PC-9 (cell line): Measurements from ENCODE around the gene NPHP4. TPM values are rescaled to one million over a fixed set of nuclear protein-coding genes. Genes with fewer than 3 reads are reported as not detected.

Experiments
- BruUV-seq: library from RNA; stranded (reverse); fragments of 400-500 nt; replicated peaks from 2 replicates; lab custom pipeline; 2021; lab: Mats Ljungman, UMichigan
- CTCF ChIA-PET: fragments of 300-600 bp; sonication (Branson Sonifier 250); formaldehyde crosslinking; loops from one replicate; lab custom pipeline; 2022; ENCODE audit warnings: antibody characterized with exemption; lab: Charles Lee
- POLR2A ChIA-PET: fragments of 300-600 bp; sonication (Branson Sonifier 250); formaldehyde crosslinking; loops from one replicate; lab custom pipeline; 2022; ENCODE audit warnings: antibody characterized with exemption; ENCODE audit not compliant: unreplicated experiment; lab: Charles Lee
- DNase-seq, 2 experiments: peaks; one replicate each; pipeline versions ENCODE4 v3.0.0 to v3.0.0-alpha.2; 2015 to 2022; ENCODE audit warnings: mixed read lengths in 1 of 2
- H2AFZ ChIP-seq: fragments of 200-600 bp; sonication (generic); 2 replicates; pipeline ENCODE4 v1.8.1; 2017; ENCODE audit warnings: antibody characterized with exemption
- H3F3A ChIP-seq: fragments of 200-600 bp; sonication (generic); 2 replicates; pipeline ENCODE4 v1.8.1; 2017; ENCODE audit warnings: antibody characterized with exemption, mild to moderate bottlenecking, low read depth; ENCODE audit not compliant: insufficient read depth
- H3K27ac ChIP-seq: fragments of 200-600 bp; sonication (generic); 2 replicates; pipeline ENCODE4 v1.6.1; 2016; ENCODE audit warnings: mixed run types
- H3K27me3 ChIP-seq: fragments of 200-600 bp; sonication (generic); 2 replicates; pipeline ENCODE4 v1.6.1; 2016; ENCODE audit warnings: low read depth, mixed run types; ENCODE audit not compliant: insufficient read depth
- H3K36me3 ChIP-seq: fragments of 200-600 bp; sonication (generic); 2 replicates; pipeline ENCODE4 v1.6.1; 2016; ENCODE audit warnings: low read depth, mixed run types
- H3K4me1 ChIP-seq: fragments of 200-600 bp; sonication (generic); replicated peaks from 2 replicates; pipeline ENCODE4 v1.6.1; 2016; ENCODE audit warnings: mixed run types; ENCODE audit not compliant: insufficient read depth
- H3K4me2 ChIP-seq: fragments of 200-600 bp; sonication (generic); 2 replicates; pipeline ENCODE4 v1.6.1; 2017; ENCODE audit warnings: mixed run types
- H3K4me3 ChIP-seq: fragments of 200-600 bp; sonication (generic); 2 replicates; pipeline ENCODE4 v1.6.1; 2016; ENCODE audit warnings: mixed run types
- H3K79me2 ChIP-seq: fragments of 200-600 bp; sonication (generic); 2 replicates; pipeline ENCODE4 v1.6.1; 2017; ENCODE audit warnings: low read depth, mixed run types
- H3K9me2 ChIP-seq: fragments of 200-600 bp; sonication (generic); 2 replicates; pipeline ENCODE4 v1.8.1; 2017; ENCODE audit warnings: mild to moderate bottlenecking; ENCODE audit not compliant: insufficient read depth
- H3K9me3 ChIP-seq: fragments of 200-600 bp; sonication (generic); 2 replicates; pipeline ENCODE4 v1.8.1; 2016; ENCODE audit warnings: low read depth; ENCODE audit not compliant: insufficient read depth
- H4K20me1 ChIP-seq: fragments of 200-600 bp; sonication (generic); 2 replicates; pipeline ENCODE4 v1.8.1; 2017; ENCODE audit not compliant: insufficient read depth
- EZH2 ChIP-seq: fragments of 200-600 bp; sonication (generic); IDR thresholded peaks from 2 replicates; pipeline ENCODE4 v1.8.0; 2017; ENCODE audit warnings: antibody characterized with exemption, low read depth
- intact Hi-C: fragments of 100-400 bp; cut with micrococcal nuclease; formaldehyde crosslinking; loops from one replicate; pipeline ENCODE4 v1.10.0; 2022; ENCODE audit not compliant: unreplicated experiment
- total RNA-seq: library from RNA; stranded (reverse); gene quantifications from 2 replicates; pipeline ENCODE4 v1.2.3, GENCODE V29; 2021
- TF ChIP-seq, protein P1 (sequence below): fragments of 200-600 bp; sonication (generic); conservative IDR thresholded peaks from 2 replicates; pipeline ENCODE4 v1.6.1; 2017; ENCODE audit warnings: mixed run types, antibody characterized with exemption, mild to moderate bottlenecking, moderate library complexity

The NPHP4 gene
- total RNA-seq, 1 experiment from 2014 or later, result 17.9 TPM

DNA sequence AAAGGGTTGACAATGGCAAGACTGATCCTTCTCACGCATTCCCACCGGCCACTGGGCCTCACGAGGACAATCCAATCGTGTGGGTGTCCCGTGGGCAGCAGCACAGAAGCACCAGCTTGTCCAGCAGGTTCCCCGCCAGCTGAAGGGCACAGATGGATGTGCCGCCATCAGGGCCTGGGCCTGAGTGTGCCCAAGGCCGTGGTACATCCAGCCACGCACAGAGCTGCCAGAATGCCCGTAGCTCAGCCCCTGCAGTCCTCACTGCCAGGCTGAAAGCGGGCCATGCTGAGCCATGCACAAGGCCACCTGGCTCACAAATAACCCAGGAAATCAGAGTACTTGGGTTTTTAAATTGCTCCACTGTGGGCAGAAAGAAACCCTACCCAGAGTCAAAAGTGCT, 7.0 kb downstream of the NPHP4 start:
- no peaks in the 10 kb centered on the region for H3K9me3 ChIP-seq
- no peak overlapping the region for H3K4me2 ChIP-seq
- H3K4me3 ChIP-seq, result no peak overlapping the region
- CTCF ChIA-PET, result no interaction called here
- TF ChIP-seq, protein P1, sequence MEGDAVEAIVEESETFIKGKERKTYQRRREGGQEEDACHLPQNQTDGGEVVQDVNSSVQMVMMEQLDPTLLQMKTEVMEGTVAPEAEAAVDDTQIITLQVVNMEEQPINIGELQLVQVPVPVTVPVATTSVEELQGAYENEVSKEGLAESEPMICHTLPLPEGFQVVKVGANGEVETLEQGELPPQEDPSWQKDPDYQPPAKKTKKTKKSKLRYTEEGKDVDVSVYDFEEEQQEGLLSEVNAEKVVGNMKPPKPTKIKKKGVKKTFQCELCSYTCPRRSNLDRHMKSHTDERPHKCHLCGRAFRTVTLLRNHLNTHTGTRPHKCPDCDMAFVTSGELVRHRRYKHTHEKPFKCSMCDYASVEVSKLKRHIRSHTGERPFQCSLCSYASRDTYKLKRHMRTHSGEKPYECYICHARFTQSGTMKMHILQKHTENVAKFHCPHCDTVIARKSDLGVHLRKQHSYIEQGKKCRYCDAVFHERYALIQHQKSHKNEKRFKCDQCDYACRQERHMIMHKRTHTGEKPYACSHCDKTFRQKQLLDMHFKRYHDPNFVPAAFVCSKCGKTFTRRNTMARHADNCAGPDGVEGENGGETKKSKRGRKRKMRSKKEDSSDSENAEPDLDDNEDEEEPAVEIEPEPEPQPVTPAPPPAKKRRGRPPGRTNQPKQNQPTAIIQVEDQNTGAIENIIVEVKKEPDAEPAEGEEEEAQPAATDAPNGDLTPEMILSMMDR, result no peak
- TF ChIP-seq EZH2, result no peak
- no peaks in the 10 kb centered on the region for H4K20me1 ChIP-seq
- no peaks in the 10 kb centered on the region for H3K9me2 ChIP-seq
- no peaks in the 10 kb centered on the region for H3K27me3 ChIP-seq
- no peaks in the 10 kb centered on the region for H3K79me2 ChIP-seq
- H3K36me3 ChIP-seq, result no peaks in the 10 kb centered on the region
- BruUV-seq, result no TSS peak
- no peaks in the 10 kb centered on the region for H3F3A ChIP-seq
- POLR2A ChIA-PET, result no interaction called here
- H2AFZ ChIP-seq, result no peak overlapping the region
- no peaks in the 10 kb centered on the region for H3K4me1 ChIP-seq
- intact Hi-C loops, result no loop called here
- no peak overlapping the region for H3K27ac ChIP-seq
- no peak for DNase-seq

GRCh38 chr1:5983361-5984103, 8.7 kb downstream of the NPHP4 start:
- DNase-seq, result no peak
- H3K4me2 ChIP-seq, result no peak overlapping the region

GRCh38 chr1:5982868-5983267, 9.4 kb downstream of the NPHP4 start:
- DNase-seq, result no peak

More at GRCh38 chr1:5983361-5984103, 8.7 kb downstream of the NPHP4 start:
- Histone ChIP-seq H3K4me1 (no peaks in the 10 kb centered on the region), H3K9me3 (no peaks in the 10 kb centered on the region), H3K27ac (no peak overlapping the region), H2AFZ (no peak overlapping the region), H3K36me3 (no peaks in the 10 kb centered on the region), H3K4me3 (no peak overlapping the region), H3F3A (no peaks in the 10 kb centered on the region), H3K27me3 (no peaks in the 10 kb centered on the region), H3K9me2 (no peaks in the 10 kb centered on the region), H4K20me1 (no peaks in the 10 kb centered on the region), H3K79me2 (no peaks in the 10 kb centered on the region)
- intact Hi-C loops, result no loop called here
- TF ChIP-seq, protein P1, result no peak
- TF ChIP-seq EZH2, result no peak
- CTCF ChIA-PET, result interaction anchor here (0.6 kb wide), 1 partner anchor 288 kb away, joined by 3 read pairs; no protein-coding TSS in a partner anchor
- BruUV-seq, result no TSS peak
- POLR2A ChIA-PET, result no interaction called here

More at GRCh38 chr1:5982868-5983267, 9.4 kb downstream of the NPHP4 start:
- no peaks in the 10 kb centered on the region for H3K4me1 ChIP-seq
- H3K9me3 ChIP-seq, result no peaks in the 10 kb centered on the region
- H3K27me3 ChIP-seq, result no peaks in the 10 kb centered on the region
- BruUV-seq, result no TSS peak
- no peaks in the 10 kb centered on the region for H3K36me3 ChIP-seq
- no peaks in the 10 kb centered on the region for H4K20me1 ChIP-seq
- POLR2A ChIA-PET, result no interaction called here
- no peak overlapping the region for H2AFZ ChIP-seq
- CTCF ChIA-PET, result interaction anchor here (0.6 kb wide), 1 partner anchor 287 kb away, joined by 3 read pairs; no protein-coding TSS in a partner anchor
- H3K9me2 ChIP-seq, result no peaks in the 10 kb centered on the region
- no peak overlapping the region for H3K27ac ChIP-seq
- H3F3A ChIP-seq, result no peaks in the 10 kb centered on the region
- no peak for TF ChIP-seq EZH2
- TF ChIP-seq, protein P1, result no peak
- no peak overlapping the region for H3K4me2 ChIP-seq
- intact Hi-C loops, result no loop called here
- H3K4me3 ChIP-seq, result no peak overlapping the region
- no peaks in the 10 kb centered on the region for H3K79me2 ChIP-seq
